ENCODE measurements around the gene STOM. TPM values are rescaled to one million over a fixed set of nuclear protein-coding genes. Genes with fewer than 3 reads are reported as not detected.
A peak's percentile ranks its signal among the peaks of the same experiment; 100 is the strongest.

Gene STOM
- total RNA-seq, 1 experiment from 2014 or later = 192 TPM

DNA sequence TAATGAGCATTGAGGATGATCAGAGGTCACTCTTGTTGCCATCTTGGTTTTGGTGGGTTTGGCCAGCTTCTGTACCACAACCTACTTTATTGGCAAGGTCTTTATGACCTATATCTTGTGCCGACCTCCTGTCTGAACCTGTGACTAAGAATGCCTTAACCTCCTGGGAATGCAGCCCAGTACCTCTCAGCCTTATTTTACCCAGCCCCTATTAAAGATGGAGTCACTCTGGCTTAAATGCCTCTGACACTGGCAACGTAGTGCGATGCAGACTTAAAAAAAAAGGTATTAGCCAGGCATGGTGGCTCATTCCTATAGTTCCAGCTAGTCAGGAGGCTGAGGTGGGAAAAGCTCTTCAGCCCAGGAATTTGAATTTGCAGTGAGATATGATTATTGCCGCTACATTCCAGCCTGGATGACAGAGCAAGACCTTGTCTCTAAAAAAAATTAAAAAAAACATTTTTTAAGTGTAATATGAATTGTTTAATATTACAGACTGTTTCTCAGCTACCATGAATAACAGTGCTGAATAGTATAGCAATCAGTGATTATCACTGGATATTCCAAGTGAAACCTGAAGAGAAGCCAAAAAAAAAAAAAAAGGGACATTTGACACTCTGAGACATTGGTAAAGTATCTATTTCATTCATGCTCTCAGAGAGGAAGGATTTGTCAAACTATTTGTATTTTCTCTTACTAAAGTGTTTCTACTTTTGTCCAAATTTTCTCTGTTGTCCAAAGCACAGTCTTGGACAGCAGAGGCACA, 18.3 kb upstream of the STOM start:
- Histone ChIP-seq H3K36me3 (no peaks in the 10 kb centered on the region), H3K4me1 (replicated peaks) (no peaks in the 10 kb centered on the region; the same call in 1 of the 2 replicates), H3K4me3 (no peak overlapping the region), H3K27ac (no peak overlapping the region), H3K9me3 (replicated peaks) (no peaks in the 10 kb centered on the region), H3K27me3 (replicated peaks) (no peaks in the 10 kb centered on the region)
- DNase-seq (ENCODE audit: low read depth in 1 of 2, low spot score in 2 of 2) = no peak

DNA sequence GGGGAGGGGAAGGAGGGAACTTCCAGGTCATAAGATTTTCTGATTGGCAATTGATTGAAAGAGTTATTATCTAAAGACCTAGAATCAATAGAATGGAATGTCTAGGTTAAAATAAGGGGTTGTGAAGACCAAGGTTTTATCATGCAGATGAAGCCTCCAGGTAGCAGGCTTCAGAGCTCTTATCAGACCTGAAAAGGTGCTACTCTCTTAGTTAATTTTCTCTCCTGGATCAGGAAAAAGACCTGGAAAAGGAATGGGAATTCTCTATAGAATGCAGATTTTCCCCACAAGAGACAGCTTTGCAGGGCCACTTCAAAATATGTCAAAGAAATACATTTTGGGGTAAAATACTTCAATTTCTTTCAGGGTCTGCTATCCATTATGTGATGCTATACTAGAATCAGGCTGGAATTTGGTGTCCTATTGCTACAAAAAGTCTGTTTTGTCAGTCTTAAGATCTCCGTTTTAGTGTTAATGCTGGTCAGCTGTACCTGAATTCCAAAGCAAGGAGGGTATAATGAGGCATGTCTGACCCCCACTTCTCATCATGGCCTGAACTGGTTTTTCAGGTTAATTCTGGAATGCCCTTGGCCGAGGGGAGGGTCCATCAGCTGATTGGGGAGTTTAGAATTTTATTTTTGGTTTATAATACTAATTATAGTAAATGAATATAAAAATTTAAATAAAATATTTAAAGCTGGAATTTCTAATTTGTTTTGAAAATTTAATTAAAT, 16.6 kb upstream of the STOM start:
- no peak for DNase-seq (ENCODE audit: low read depth in 1 of 2, low spot score in 2 of 2)
- no peaks in the 10 kb centered on the region for H3K4me1 ChIP-seq (replicated peaks)
- no peaks in the 10 kb centered on the region for H3K27me3 ChIP-seq (replicated peaks)
- H3K36me3 ChIP-seq = no peaks in the 10 kb centered on the region
- H3K9me3 ChIP-seq (replicated peaks) = no peaks in the 10 kb centered on the region
- H3K27ac ChIP-seq = no peak overlapping the region
- no peak overlapping the region for H3K4me3 ChIP-seq

DNA sequence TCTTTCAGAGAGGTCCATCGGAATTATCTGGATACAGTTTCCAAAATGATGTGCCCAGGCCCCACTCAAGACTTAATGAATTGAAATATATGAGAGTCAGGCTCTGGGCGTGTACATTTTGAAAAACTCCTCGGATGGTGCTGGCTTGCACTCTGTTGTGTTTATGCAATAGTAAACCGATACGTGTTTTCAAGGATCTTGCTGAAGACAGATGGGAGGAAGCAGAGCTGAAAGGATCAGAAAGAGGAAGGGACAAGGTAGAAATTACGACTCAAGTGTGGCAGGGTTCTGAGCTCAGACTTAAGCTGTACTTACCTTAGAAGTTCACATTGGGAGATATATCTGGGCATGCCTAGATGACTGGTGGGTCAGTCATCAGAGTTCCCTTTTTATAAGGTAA, 13.7 kb upstream of the STOM start:
- Histone ChIP-seq H3K9me3 (replicated peaks) (no peaks in the 10 kb centered on the region), H3K4me1 (replicated peaks) (no peaks in the 10 kb centered on the region), H3K4me3 (no peak overlapping the region), H3K27me3 (replicated peaks) (no peaks in the 10 kb centered on the region), H3K36me3 (no peaks in the 10 kb centered on the region), H3K27ac (no peak overlapping the region)
- no peak for DNase-seq (ENCODE audit: low read depth in 1 of 2, low spot score in 2 of 2)

DNA sequence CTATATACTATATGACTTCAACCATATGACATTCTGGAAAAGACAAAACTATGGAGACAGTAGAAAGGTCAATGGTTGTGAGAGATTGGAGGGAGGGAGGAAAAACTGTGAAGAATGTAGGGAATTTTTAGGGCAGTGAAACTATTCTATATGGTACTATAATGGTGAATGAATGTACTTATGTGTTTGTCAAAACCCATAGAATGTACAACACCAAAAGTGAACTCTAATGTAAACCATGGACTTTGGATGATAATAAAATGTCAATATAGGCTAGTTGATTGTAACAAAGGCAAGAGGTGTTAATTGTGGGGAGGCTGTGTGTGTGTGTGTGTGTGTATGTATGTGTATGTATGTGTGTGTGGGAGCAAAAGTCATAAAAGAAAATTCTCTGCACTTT, 10.8 kb upstream of the STOM start:
- no peaks in the 10 kb centered on the region for H3K27me3 ChIP-seq (replicated peaks)
- no peak for DNase-seq (ENCODE audit: low read depth in 1 of 2, low spot score in 2 of 2)
- no peak overlapping the region for H3K4me3 ChIP-seq

DNA sequence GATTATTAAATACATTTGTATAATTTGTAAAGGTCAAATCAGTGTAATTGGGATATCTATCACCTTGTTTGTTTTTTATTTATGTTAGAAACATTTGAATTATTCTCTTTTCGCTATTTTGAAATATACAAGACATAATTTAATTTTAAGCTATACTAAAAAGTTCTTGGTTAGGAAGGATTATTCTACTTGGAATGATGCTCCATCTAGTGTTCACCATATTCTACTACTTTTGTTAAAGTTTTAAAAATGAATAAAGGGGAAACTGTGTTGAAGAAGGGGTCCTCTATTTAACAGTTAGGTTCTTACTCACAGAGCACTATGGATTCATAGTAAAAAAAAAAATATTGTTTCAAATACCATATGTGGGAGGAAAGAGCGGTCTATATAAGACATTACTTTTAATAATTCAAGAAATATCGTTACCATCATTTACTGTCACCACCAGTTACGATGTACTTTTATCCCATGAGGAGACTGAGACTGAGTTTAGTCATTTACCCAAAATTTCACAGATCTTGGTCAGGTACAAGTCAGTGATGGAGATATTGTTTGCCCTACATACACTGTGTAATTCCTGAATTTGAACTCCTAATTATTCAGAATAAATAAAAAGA, 6.3 kb upstream of the STOM start:
- Histone ChIP-seq H3K36me3 (no peaks in the 10 kb centered on the region), H3K4me1 (replicated peaks) (peaks cover 7% of the 10 kb centered on the region), H3K9me3 (replicated peaks) (no peaks in the 10 kb centered on the region), H3K4me3 (no peak overlapping the region), H3K27ac (no peak overlapping the region), H3K27me3 (replicated peaks) (no peaks in the 10 kb centered on the region)
- DNase-seq (ENCODE audit: low read depth in 1 of 2, low spot score in 2 of 2) = no peak

More for the DNA sequence above, 10.8 kb upstream of the STOM start:
- no peaks in the 10 kb centered on the region for H3K4me1 ChIP-seq (replicated peaks)
- no peaks in the 10 kb centered on the region for H3K36me3 ChIP-seq
- no peak overlapping the region for H3K27ac ChIP-seq
- H3K9me3 ChIP-seq (replicated peaks) = no peaks in the 10 kb centered on the region

DNA sequence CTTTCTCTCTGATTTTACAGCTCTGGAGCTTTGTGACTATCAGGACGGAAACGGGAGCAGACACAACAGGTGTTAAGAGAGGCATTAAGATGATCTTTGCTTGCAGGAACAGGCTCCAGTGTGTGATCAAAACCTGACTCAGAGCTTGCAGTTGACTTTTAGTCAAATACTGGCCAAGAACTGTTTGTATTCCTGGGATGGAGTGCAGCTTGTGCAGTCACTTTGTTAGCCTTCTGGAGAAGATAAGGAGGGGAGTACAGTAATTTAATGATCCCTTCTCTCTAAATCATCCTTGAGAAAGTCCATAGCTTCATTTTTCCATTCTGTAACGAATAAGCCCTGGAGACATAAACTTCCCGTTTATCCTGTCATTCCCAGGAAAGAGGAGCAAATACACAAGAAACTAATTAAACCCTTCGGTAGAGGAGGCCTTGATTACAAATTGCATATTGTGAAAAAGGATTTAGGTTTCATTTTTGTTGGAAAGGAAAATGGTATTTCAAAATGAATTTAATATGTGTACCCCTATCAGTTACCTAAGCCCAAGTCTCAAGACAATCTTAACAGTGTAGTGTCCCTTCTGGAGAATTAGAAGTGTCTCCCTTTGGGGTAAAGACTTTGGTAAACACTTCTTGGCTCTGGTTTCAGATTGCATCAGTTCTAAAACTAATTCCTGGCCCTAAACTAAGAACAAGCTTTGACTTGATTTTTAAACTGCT, 3.1 kb upstream of the STOM start:
- no peaks in the 10 kb centered on the region for H3K27me3 ChIP-seq (replicated peaks)
- no peaks in the 10 kb centered on the region for H3K9me3 ChIP-seq (replicated peaks)
- peaks cover 6% of the 10 kb centered on the region; the same call in 1 of the 2 replicates for H3K36me3 ChIP-seq
- no peak for DNase-seq (ENCODE audit: low read depth in 1 of 2, low spot score in 2 of 2)
- no peak overlapping the region for H3K4me3 ChIP-seq
- H3K27ac ChIP-seq = no peak overlapping the region
- peaks cover 16% of the 10 kb centered on the region for H3K4me1 ChIP-seq (replicated peaks)

DNA sequence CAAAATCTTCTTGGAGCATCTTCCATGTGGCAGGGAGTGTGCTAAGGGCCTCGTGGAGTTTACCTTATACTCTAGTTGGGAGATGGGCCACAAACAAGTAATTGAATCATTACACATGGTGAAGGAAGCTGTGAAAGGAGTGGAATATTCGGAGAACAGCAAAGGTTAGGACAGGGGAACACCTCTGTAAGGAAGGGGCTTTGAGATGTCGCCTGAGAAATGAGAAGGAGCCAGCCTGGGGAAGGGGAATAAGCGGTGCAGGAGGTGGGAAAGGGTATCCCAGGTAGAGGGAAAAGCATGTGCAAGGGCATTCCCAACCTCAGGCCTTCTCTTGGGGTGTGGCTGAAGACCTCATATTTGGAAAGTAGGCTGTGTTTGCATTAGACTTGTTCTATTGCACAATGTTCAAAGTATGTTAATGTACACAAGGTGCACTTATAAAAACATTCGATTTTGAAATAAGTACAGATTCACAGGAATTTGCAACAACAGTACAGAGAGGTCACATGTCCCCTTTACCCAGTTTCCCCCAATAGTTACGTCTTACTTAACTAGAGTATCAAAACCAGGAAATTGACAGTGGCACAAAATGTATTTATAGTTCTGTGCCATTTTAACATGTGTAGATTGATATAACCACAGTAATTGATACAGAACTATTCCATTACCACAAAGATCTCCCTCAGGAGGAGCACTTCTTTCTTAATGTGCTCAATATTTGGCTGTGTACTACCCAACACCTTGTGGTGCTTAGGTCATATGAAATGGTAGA, 2.4 kb upstream of the STOM start:
- H3K27me3 ChIP-seq (replicated peaks) = no peaks in the 10 kb centered on the region
- DNase-seq (ENCODE audit: low read depth in 1 of 2, low spot score in 2 of 2) = no peak
- H3K9me3 ChIP-seq (replicated peaks) = no peaks in the 10 kb centered on the region
- H3K4me3 ChIP-seq = no peak overlapping the region
- no peak overlapping the region for H3K27ac ChIP-seq
- H3K4me1 ChIP-seq (replicated peaks) = peaks cover 21% of the 10 kb centered on the region
- peaks cover 8% of the 10 kb centered on the region; the same call in 1 of the 2 replicates for H3K36me3 ChIP-seq

DNA sequence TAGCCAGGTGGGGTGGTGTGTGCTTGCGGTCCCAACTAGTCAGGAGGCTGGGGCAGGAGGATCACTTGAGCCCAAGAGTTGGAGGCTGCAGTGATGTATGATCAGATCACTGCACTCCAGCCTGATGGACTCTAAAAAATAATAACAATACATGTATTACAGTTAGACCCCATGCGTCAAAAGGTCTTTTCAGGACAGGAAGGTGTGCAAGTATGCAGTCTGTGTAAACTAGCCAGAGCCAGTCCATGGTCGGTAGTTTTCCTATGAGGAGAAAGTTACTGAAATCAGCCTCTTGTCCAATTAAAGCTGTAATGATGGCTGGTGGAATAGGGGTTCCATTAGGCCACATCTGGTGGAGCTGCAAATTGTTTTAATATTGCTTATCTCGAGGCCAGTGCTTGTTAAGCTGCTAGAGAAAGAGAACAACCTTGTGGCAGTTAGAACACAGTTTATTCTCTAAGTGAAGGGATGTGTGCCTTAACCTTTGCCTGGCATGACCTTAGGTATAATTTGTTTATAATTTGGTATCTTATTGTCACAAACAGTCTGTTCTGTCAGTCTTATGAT, 1.5 kb upstream of the STOM start:
- peaks cover 28% of the 10 kb centered on the region for H3K4me1 ChIP-seq (replicated peaks)
- no peak for DNase-seq (ENCODE audit: low read depth in 1 of 2, low spot score in 2 of 2)
- H3K27me3 ChIP-seq (replicated peaks) = no peaks in the 10 kb centered on the region
- peaks cover 13% of the 10 kb centered on the region; the same call in 1 of the 2 replicates for H3K36me3 ChIP-seq
- H3K9me3 ChIP-seq (replicated peaks) = no peaks in the 10 kb centered on the region
- no peak overlapping the region for H3K4me3 ChIP-seq
- H3K27ac ChIP-seq = no peak overlapping the region

DNA sequence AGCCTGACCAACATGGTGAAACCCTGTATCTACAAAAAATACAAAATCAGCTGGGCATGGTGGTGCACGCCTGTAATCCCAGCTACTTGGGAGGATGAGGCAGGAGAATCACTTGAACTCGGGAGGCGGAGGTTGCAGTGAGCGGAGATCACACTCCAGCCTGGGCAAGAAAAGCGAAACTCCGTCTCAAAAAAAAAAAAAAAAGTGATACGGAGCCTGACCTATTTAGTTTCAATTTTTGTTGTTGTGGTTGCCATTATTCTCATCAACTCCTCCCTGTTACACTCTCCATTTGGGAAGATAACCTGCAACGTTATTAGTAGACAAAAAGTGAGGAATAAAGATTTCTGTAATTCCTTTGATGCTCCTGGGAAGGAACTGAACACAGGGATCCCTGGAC, 1.3 kb downstream of the STOM start:
- Histone ChIP-seq H3K36me3 (peaks cover 23% of the 10 kb centered on the region; the same call in 1 of the 2 replicates), H3K27me3 (replicated peaks) (no peaks in the 10 kb centered on the region), H3K27ac (peak overlapping the region; percentile 70), H3K9me3 (replicated peaks) (no peaks in the 10 kb centered on the region), H3K4me3 (peak overlapping the region; percentile 69), H3K4me1 (replicated peaks) (peaks cover 55% of the 10 kb centered on the region)
- no peak for DNase-seq (ENCODE audit: low read depth in 1 of 2, low spot score in 2 of 2)

DNA sequence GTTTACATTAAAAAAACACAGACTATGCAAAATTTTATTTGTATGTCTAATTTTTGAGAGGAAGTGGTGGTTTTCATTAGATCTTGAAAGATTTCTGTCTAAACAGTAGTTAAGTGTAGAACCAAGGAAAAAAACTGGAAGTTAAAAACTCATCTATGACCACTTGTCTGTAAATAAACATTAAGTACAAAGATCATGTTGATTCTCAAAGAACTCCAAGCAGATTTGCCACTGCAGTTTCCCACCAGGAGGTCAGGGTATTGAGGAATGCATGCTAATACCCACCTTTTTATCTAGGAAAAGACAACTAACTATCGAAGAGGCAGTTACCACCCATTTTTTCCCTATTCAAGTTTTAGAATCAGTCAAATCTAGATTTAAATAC, 1.9 kb downstream of the STOM start:
- Histone ChIP-seq H3K4me3 (peak overlapping the region; percentile 69), H3K27ac (peak overlapping the region; percentile 70), H3K4me1 (replicated peaks) (peaks cover 60% of the 10 kb centered on the region), H3K9me3 (replicated peaks) (no peaks in the 10 kb centered on the region), H3K36me3 (peaks cover 23% of the 10 kb centered on the region; the same call in 1 of the 2 replicates), H3K27me3 (replicated peaks) (no peaks in the 10 kb centered on the region)
- DNase-seq (ENCODE audit: low read depth in 1 of 2, low spot score in 2 of 2) = peak in 1 of 2 experiments; percentile 56

DNA sequence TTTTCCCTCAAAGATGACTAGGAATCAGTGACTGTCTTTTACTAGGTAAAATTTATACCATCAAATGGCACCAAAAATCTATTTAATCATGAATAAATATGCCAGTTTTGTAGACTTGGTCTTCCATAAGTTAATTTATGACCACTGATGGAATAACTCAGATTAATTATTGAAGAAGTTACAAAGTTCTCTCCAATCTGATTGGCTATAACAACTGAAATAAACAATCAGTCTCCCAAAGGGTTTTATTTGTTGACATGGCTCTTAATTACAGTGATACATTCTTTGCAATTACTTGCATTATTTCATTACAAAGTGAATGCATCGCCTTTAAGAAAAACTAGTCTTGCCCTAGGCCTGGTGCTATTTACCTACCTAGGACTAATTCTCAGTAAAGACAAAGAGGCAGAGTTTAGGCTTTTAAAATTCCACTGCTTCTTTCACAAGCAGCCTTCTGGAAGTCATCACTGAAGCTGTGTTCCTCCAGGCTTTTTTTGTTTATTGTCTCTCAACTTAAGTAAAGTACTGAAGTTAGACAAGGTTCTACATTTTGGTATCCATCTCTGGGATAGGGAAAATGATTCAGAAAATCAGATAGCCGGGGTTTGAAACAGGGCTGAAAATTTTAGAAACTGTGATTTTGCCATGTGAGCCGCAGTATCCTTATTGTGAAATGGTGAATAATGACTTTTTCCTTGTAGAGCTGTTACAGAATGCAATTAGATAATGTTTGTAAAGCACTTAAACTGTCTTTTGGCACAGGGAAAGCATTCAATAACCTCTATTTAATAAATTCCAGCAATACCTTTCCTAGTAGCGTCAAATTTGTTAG, 2.5 kb downstream of the STOM start:
- Histone ChIP-seq H3K9me3 (replicated peaks) (no peaks in the 10 kb centered on the region), H3K4me1 (replicated peaks) (peaks cover 60% of the 10 kb centered on the region), H3K36me3 (peaks cover 23% of the 10 kb centered on the region; the same call in 1 of the 2 replicates), H3K4me3 (peak overlapping the region; percentile 69), H3K27ac (peak overlapping the region; percentile 70), H3K27me3 (replicated peaks) (no peaks in the 10 kb centered on the region)
- DNase-seq (ENCODE audit: low read depth in 1 of 2, low spot score in 2 of 2) = no peak

DNA sequence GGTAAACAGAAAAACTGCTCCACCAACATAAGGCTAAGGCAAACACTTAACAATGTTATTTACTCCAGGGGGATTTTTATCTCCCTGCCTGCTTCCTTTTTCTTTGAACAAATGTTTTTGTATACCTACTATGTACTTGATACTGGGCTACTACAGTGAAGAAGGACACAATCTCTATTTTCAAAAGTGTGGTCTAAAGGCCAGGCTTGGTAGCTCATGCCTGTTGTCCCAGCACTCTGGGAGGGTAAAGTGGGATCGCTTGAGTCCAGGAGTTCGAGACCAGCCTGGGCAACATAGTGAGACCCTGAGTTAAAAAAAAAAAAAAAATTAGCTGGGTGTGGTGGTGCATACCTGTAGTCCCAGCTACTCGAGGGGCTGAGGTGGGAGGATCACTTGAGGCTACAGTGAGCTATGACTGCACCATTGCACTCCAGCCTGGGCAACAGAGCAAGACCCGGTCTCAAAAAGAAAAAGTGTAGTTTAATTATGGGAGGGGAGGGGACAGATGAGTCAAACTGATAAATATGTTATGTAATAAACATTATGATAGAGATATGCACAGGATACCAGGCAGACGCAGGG, 3.3 kb downstream of the STOM start:
- Histone ChIP-seq H3K4me3 (no peak overlapping the region), H3K27ac (no peak overlapping the region), H3K9me3 (replicated peaks) (no peaks in the 10 kb centered on the region), H3K4me1 (replicated peaks) (peaks cover 68% of the 10 kb centered on the region), H3K36me3 (peaks cover 26% of the 10 kb centered on the region), H3K27me3 (replicated peaks) (no peaks in the 10 kb centered on the region)
- no peak for DNase-seq (ENCODE audit: low read depth in 1 of 2, low spot score in 2 of 2)
